OCI-LY7 (cell line): Measurements from ENCODE around the gene NSRP1. TPM values are rescaled to one million over a fixed set of nuclear protein-coding genes. Genes with fewer than 3 reads are reported as not detected.

Experiments used
- BruUV-seq: library from RNA; stranded (reverse); fragments of 400-500 nt; replicated peaks from 2 replicates; lab custom pipeline; 2021; lab: Mats Ljungman, UMichigan
- CTCF ChIA-PET: fragments of 300-600 bp; sonication (Branson Sonifier 250); formaldehyde crosslinking; loops from one replicate; lab custom pipeline; 2022; ENCODE audit warnings: antibody characterized with exemption; ENCODE audit not compliant: unreplicated experiment; lab: Charles Lee
- POLR2A ChIA-PET: fragments of 300-600 bp; sonication (Branson Sonifier 250); formaldehyde crosslinking; loops from one replicate; lab custom pipeline; 2022; ENCODE audit warnings: antibody characterized with exemption; lab: Charles Lee
- DNase-seq: peaks from one replicate; pipeline ENCODE4 v3.0.0-alpha.2; 2015; ENCODE audit warnings: low spot score
- H2AFZ ChIP-seq: fragments of 200-600 bp; sonication (generic), shearing (Covaris generic); 2 replicates; pipeline ENCODE4 v1.6.1; 2014; ENCODE audit warnings: mild to moderate bottlenecking, antibody characterized with exemption, low read length, moderate library complexity
- H3K27ac ChIP-seq: fragments of 200-600 bp; sonication (generic); 2 replicates; pipeline ENCODE4 v1.5.1; 2014; ENCODE audit warnings: mixed run types, low read depth, mild to moderate bottlenecking, moderate library complexity, low read length, inconsistent platforms; ENCODE audit not compliant: poor library complexity, severe bottlenecking
- H3K36me3 ChIP-seq: fragments of 200-600 bp; sonication (generic); 2 replicates; pipeline ENCODE4 v1.6.1; 2014; ENCODE audit warnings: mild to moderate bottlenecking, antibody characterized with exemption, low read length, moderate library complexity, mixed read lengths; ENCODE audit not compliant: insufficient read depth
- H3K4me1 ChIP-seq: fragments of 200-600 bp; sonication (generic); 2 replicates; pipeline ENCODE4 v1.5.1; 2014; ENCODE audit warnings: mild to moderate bottlenecking, low read length; ENCODE audit not compliant: insufficient read depth, poor library complexity, severe bottlenecking
- H3K4me2 ChIP-seq: fragments of 200-600 bp; sonication (generic); 2 replicates; pipeline ENCODE4 v1.6.1; 2014; ENCODE audit warnings: mild to moderate bottlenecking, low read length
- H3K4me3 ChIP-seq: fragments of 200-600 bp; sonication (generic); 2 replicates; pipeline ENCODE4 v1.5.1; 2014; ENCODE audit warnings: mild to moderate bottlenecking, low read depth, low read length; ENCODE audit not compliant: poor library complexity, severe bottlenecking
- H3K79me2 ChIP-seq: fragments of 200-600 bp; sonication (generic); 2 replicates; pipeline ENCODE4 v1.6.1; 2016; ENCODE audit warnings: low read depth, mild to moderate bottlenecking, low read length, moderate library complexity, mixed read lengths; ENCODE audit not compliant: insufficient read depth
- H3K9me2 ChIP-seq: fragments of 200-600 bp; sonication (generic); 2 replicates; pipeline ENCODE4 v1.6.1; 2016; ENCODE audit warnings: mild to moderate bottlenecking, low read length, mixed read lengths; ENCODE audit not compliant: insufficient read depth
- H3K9me3 ChIP-seq: fragments of 200-600 bp; sonication (generic); 2 replicates; pipeline ENCODE4 v1.6.1; 2014; ENCODE audit warnings: mild to moderate bottlenecking, mixed run types, low read length, mixed read lengths
- H4K20me1 ChIP-seq: fragments of 200-600 bp; sonication (generic); 2 replicates; pipeline ENCODE4 v1.6.1; 2014; ENCODE audit warnings: mild to moderate bottlenecking, antibody characterized with exemption, low read length, moderate library complexity, mixed read lengths; ENCODE audit not compliant: insufficient read depth
- EZH2phosphoT487 ChIP-seq: fragments of 200-600 bp; sonication (generic); IDR thresholded peaks from 2 replicates; pipeline ENCODE4 v1.6.1; 2018; ENCODE audit warnings: low read depth, borderline replicate concordance, mild to moderate bottlenecking, mixed run types, antibody characterized with exemption, low read length, moderate library complexity, mixed read lengths
- intact Hi-C: fragments of 100-400 bp; cut with micrococcal nuclease; formaldehyde crosslinking; loops from one replicate; pipeline ENCODE4 v1.10.0; 2022; ENCODE audit not compliant: unreplicated experiment
- total RNA-seq, 2 experiments: library from RNA; depleted of rRNA in 1 of 2; stranded (reverse); fragments of >200 nt in 1 of 2; shearing (Covaris generic) in 1 of 2; gene quantifications; 2 replicates each; pipeline ENCODE4 v1.2.3, GENCODE V29; 2014 to 2022
- TF ChIP-seq, protein P1 (sequence below): fragments of 200-600 bp; sonication (generic); conservative IDR thresholded peaks from 2 replicates; pipeline ENCODE4 v1.5.1; 2014; ENCODE audit warnings: mild to moderate bottlenecking, antibody characterized with exemption, low read length, moderate library complexity, mixed read lengths

The NSRP1 gene
- total RNA-seq, 2 experiments from 2014 or later: 18.6 to 44.1 TPM

DNA sequence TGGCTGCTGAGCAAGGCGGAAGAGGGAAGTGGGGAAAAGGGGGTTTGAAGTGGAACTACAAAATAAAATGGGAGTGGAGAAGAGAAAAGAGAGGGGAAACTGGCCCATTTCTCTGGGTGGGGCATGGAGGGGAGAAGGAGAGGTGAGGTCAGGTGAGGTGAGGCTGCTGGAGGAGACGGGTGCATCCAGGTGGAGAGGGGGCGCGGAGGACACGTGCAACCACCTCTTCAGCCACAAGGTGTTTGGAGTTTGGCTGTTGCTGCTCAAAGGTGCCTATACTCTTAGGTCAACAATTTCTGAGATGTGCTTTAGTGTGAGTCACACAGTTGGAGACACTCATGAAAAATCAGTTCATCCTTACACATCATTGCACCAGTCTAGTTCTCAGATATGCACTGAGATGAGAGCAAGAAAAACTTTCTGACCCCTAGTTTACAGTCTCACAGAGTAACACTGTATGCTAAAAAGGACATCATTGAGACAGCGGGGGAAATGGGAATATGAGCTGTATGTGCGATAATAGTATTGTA lies 114.0 kb downstream of the NSRP1 start:
- no peaks in the 10 kb centered on the region for H3K9me3 ChIP-seq
- no peaks in the 10 kb centered on the region for H3K4me1 ChIP-seq
- no peak overlapping the region for H3K27ac ChIP-seq
- DNase-seq: no peak
- no peaks in the 10 kb centered on the region for H3K79me2 ChIP-seq
- no TSS peak for BruUV-seq
- no peaks in the 10 kb centered on the region for H3K9me2 ChIP-seq
- TF ChIP-seq EZH2phosphoT487: no peak
- TF ChIP-seq, protein P1, sequence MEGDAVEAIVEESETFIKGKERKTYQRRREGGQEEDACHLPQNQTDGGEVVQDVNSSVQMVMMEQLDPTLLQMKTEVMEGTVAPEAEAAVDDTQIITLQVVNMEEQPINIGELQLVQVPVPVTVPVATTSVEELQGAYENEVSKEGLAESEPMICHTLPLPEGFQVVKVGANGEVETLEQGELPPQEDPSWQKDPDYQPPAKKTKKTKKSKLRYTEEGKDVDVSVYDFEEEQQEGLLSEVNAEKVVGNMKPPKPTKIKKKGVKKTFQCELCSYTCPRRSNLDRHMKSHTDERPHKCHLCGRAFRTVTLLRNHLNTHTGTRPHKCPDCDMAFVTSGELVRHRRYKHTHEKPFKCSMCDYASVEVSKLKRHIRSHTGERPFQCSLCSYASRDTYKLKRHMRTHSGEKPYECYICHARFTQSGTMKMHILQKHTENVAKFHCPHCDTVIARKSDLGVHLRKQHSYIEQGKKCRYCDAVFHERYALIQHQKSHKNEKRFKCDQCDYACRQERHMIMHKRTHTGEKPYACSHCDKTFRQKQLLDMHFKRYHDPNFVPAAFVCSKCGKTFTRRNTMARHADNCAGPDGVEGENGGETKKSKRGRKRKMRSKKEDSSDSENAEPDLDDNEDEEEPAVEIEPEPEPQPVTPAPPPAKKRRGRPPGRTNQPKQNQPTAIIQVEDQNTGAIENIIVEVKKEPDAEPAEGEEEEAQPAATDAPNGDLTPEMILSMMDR: no peak
- intact Hi-C loops: loop anchor here (10.0 kb wide), 1 partner anchor 126 kb away; no protein-coding TSS in a partner anchor
- CTCF ChIA-PET: no interaction called here
- POLR2A ChIA-PET: no interaction called here
- no peak overlapping the region for H2AFZ ChIP-seq
- no peak overlapping the region for H3K4me3 ChIP-seq
- H3K36me3 ChIP-seq: no peaks in the 10 kb centered on the region
- no peaks in the 10 kb centered on the region for H4K20me1 ChIP-seq
- H3K4me2 ChIP-seq: no peak overlapping the region

DNA sequence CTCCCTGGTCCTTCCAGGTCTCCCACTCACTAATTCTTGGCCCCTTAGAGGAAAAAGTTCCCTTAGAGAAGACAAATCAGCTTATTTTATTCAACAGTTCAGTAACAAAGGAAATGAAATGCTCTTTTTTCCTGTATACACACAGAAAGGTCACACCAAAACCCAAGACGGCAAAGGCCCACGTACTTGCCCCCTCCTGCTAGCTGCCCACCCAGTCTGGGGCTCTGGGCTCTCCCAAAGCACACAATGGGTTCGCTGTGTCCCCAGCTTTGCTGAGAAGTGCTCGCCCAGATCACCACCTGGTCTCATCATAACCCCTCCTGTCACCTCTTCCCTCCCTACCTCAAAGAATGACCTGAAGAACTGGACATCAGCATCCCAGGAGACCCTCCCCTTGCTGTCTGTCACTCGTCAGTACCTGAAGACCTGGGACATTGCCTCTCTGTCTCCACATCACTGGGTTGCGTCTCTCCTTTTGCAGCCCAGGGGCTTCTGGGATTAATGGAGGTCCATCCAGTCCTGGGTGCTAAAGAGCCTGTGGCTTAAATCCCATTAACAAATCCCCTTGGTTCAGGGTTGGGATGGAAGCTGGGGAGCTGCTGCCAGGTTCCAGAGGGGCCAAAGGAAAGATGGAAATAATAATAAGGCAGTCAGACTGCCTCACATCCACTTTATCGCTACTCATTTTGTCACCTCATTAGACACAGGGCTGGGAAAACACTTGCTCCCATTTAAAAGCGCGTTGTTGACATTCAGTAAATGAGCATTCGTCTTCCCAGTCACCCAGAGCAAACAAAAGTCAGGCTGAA lies 115.6 kb downstream of the NSRP1 start:
- Histone ChIP-seq H2AFZ (no peak overlapping the region), H3K9me3 (no peaks in the 10 kb centered on the region), H3K27ac (no peak overlapping the region), H3K9me2 (no peaks in the 10 kb centered on the region), H3K4me2 (no peak overlapping the region), H3K79me2 (no peaks in the 10 kb centered on the region), H3K36me3 (no peaks in the 10 kb centered on the region), H3K4me3 (no peak overlapping the region), H3K4me1 (no peaks in the 10 kb centered on the region), H4K20me1 (no peaks in the 10 kb centered on the region)
- BruUV-seq: no TSS peak
- no peak for TF ChIP-seq EZH2phosphoT487
- TF ChIP-seq, protein P1: no peak
- intact Hi-C loops: loop anchor here (10.0 kb wide), 1 partner anchor 127 kb away; no protein-coding TSS in a partner anchor
- ChIA-PET CTCF (no interaction called here), POLR2A (no interaction called here)
- DNase-seq: no peak
